Activated T-cell treated with anti-CD3 and anti-CD28 coated beads, Interleukin-2, amount 50 U/mL, for 4 hours (primary cell): ENCODE measurements around the gene B9D2. TPM values are rescaled to one million over a fixed set of nuclear protein-coding genes. Genes with fewer than 3 reads are reported as not detected.

Experiments used
- ATAC-seq, 2 donors: fragments of 200-7000 bp; cut with Tn5 transposase; one replicate each; pipeline ENCODE4 v1.10.0; 2021
- DNase-seq: peaks from one replicate; pipeline ENCODE4 v3.0.0-alpha.2; 2020
- H3K27me3 Mint-ChIP-seq: one replicate; pipeline ENCODE4 v1.8.0; 2021; ENCODE audit warnings: low read depth, mixed read lengths
- H3K36me3 Mint-ChIP-seq: one replicate; pipeline ENCODE4 v1.8.0; 2022; ENCODE audit warnings: mixed read lengths; ENCODE audit not compliant: insufficient read depth
- H3K4me1 Mint-ChIP-seq: one replicate; pipeline ENCODE4 v1.8.0; 2021; ENCODE audit warnings: low read depth, mixed read lengths
- H3K4me3 Mint-ChIP-seq: one replicate; pipeline ENCODE4 v1.8.0; 2021; ENCODE audit warnings: mild to moderate bottlenecking, moderate library complexity, mixed read lengths
- H3K9me3 Mint-ChIP-seq: one replicate; pipeline ENCODE4 v1.8.0; 2021; ENCODE audit warnings: mixed read lengths
- total RNA-seq, 3 donors: library from RNA; stranded (reverse); gene quantifications; one replicate each; pipeline ENCODE4 v1.2.1, GENCODE V29; 2021

The B9D2 gene
- total RNA-seq, 3 donors from 2014 or later = 5.4 to 5.7 (median 5.7) TPM

GRCh38 chr19:41323023-41323422, 40.9 kb downstream of the B9D2 start:
- DNase-seq = no peak
- no peaks in the 10 kb centered on the region for H3K9me3 Mint-ChIP-seq
- peaks cover 35% of the 10 kb centered on the region for H3K4me1 Mint-ChIP-seq
- H3K4me3 Mint-ChIP-seq = no peak overlapping the region
- no peak for ATAC-seq
- no peaks in the 10 kb centered on the region for H3K27me3 Mint-ChIP-seq
- peaks cover 14% of the 10 kb centered on the region for H3K36me3 Mint-ChIP-seq

DNA sequence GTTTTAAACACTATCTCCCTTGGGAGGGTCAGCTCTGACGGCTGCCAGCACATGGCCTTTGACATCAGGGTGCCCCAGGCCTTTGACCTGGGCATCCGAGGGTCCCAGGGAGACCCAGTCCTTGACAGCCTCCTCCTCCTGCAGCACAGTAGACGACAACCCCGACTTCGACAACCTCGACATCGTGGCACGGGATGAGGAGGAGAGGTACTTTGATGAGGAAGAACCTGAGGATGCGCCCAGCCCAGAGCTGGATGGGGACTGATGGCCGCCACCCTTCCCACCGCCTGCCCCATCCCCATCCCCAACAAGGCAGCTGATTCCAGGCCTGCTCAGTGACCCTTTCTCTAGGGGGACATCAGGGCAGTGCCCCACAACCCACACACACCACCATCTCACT, 41.5 kb downstream of the B9D2 start:
- Mint-ChIP-seq H3K4me1 (peaks cover 31% of the 10 kb centered on the region), H3K4me3 (no peak overlapping the region), H3K36me3 (peaks cover 14% of the 10 kb centered on the region), H3K27me3 (no peaks in the 10 kb centered on the region), H3K9me3 (no peaks in the 10 kb centered on the region)
- DNase-seq = no peak
- no peak for ATAC-seq

GRCh38 chr19:41321600-41322270, 42.2 kb downstream of the B9D2 start:
- Mint-ChIP-seq H3K36me3 (peaks cover 19% of the 10 kb centered on the region), H3K4me3 (no peak overlapping the region), H3K4me1 (peaks cover 30% of the 10 kb centered on the region), H3K9me3 (no peaks in the 10 kb centered on the region), H3K27me3 (no peaks in the 10 kb centered on the region)
- no peak for ATAC-seq
- no peak for DNase-seq

GRCh38 chr19:41321204-41321599, 42.7 kb downstream of the B9D2 start:
- Mint-ChIP-seq H3K4me1 (peaks cover 26% of the 10 kb centered on the region), H3K4me3 (no peak overlapping the region)

GRCh38 chr19:41320568-41320967, 43.4 kb downstream of the B9D2 start:
- Mint-ChIP-seq H3K4me1 (peaks cover 26% of the 10 kb centered on the region), H3K4me3 (no peak overlapping the region), H3K27me3 (no peaks in the 10 kb centered on the region), H3K9me3 (no peaks in the 10 kb centered on the region), H3K36me3 (peaks cover 23% of the 10 kb centered on the region)
- no peak for DNase-seq
- no peak for ATAC-seq

More at GRCh38 chr19:41321204-41321599, 42.7 kb downstream of the B9D2 start:
- ATAC-seq = no peak
- Mint-ChIP-seq H3K9me3 (no peaks in the 10 kb centered on the region), H3K27me3 (no peaks in the 10 kb centered on the region), H3K36me3 (peaks cover 22% of the 10 kb centered on the region)
- no peak for DNase-seq

DNA sequence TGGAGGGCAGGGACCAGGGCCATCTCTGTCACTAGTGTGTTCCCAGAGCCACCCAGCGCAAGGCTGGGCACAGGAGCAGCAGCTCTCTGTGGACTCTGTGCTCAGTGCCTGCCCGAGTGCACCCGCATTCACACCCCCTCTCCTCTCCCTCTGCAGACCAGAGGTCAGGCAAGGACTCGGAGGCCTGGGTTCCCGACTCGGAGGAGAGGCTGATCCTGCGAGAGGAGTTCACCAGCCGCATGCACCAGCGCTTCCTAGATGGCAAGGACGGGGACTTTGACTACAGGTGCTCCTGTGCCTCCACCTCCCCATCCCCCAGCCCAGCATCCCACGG, 43.8 kb downstream of the B9D2 start:
- Mint-ChIP-seq H3K36me3 (peaks cover 23% of the 10 kb centered on the region), H3K27me3 (no peaks in the 10 kb centered on the region), H3K9me3 (no peaks in the 10 kb centered on the region), H3K4me3 (no peak overlapping the region), H3K4me1 (peaks cover 24% of the 10 kb centered on the region)
- ATAC-seq (no peak), DNase-seq (no peak)

DNA sequence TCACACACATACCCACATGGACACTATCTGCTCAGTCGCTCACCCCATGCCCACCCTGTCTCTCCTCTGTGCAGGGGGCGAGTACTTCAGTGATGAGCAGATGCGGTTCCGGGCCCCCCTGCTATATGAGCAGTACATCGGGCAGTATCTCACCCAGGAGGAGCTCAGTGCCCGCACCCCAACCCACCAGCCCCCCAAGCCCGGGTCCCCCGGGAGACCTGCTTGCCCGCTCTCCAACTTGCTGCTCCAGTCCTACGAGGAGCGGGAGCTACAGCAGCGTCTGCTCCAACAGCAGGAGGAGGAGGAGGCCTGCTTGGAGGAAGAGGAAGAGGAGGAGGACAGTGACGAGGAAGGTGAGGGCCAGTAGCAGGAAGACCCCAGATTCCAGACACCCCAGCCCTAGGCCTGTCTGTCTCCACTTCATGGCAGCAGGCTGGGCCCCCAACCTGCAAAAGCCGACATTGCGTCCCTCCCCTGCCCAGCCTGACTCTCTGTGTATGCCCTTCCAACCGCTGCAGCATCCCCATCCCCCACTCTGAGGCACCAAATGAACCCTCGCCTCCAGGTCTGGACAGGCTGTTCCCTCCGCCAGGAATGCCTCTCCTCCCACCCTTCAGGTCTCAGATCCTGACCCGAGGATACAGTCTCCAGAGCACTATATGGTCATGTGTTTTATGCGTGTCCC, 44.3 kb downstream of the B9D2 start:
- no peak for ATAC-seq
- H3K9me3 Mint-ChIP-seq = no peaks in the 10 kb centered on the region
- H3K4me3 Mint-ChIP-seq = no peak overlapping the region
- no peaks in the 10 kb centered on the region for H3K27me3 Mint-ChIP-seq
- peaks cover 21% of the 10 kb centered on the region for H3K4me1 Mint-ChIP-seq
- H3K36me3 Mint-ChIP-seq = peaks cover 22% of the 10 kb centered on the region
- DNase-seq = no peak

GRCh38 chr19:41318696-41319499, 45.1 kb downstream of the B9D2 start:
- H3K9me3 Mint-ChIP-seq = no peaks in the 10 kb centered on the region
- H3K4me3 Mint-ChIP-seq = no peak overlapping the region
- no peaks in the 10 kb centered on the region for H3K27me3 Mint-ChIP-seq
- no peak for DNase-seq
- ATAC-seq = no peak
- peaks cover 20% of the 10 kb centered on the region for H3K36me3 Mint-ChIP-seq
- H3K4me1 Mint-ChIP-seq = peaks cover 13% of the 10 kb centered on the region

DNA sequence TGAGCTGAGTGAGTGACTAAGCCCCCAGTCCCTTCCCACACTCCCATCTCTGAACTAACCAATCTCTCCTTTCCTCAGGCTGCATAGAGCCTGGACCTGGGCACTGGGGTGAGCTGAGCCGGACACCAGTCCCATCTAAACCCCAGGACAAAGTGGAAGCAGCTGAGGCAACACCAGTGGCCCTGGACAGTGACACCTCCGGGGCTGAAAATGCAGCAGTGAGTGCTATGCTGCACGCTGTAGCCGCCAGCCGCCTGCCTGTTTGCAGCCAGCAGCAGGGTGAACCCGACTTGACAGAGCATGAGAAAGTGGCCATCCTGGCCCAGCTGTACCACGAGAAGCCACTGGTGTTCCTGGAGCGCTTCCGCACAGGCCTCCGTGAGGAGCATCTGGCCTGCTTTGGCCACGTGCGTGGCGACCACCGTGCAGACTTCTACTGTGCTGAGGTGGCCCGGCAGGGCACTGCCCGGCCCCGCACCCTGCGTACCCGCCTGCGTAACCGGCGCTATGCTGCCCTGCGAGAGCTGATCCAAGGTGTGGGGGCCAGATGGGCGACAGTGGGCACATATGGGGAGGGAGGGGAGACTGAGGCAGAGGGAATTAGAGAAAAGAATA, 47.5 kb downstream of the B9D2 start:
- Mint-ChIP-seq H3K4me1 (peaks cover 27% of the 10 kb centered on the region), H3K9me3 (no peaks in the 10 kb centered on the region), H3K27me3 (no peaks in the 10 kb centered on the region), H3K36me3 (peaks cover 29% of the 10 kb centered on the region), H3K4me3 (no peak overlapping the region)
- no peak for ATAC-seq
- no peak for DNase-seq

GRCh38 chr19:41311613-41312012, 52.3 kb downstream of the B9D2 start:
- H3K9me3 Mint-ChIP-seq = no peaks in the 10 kb centered on the region

DNA sequence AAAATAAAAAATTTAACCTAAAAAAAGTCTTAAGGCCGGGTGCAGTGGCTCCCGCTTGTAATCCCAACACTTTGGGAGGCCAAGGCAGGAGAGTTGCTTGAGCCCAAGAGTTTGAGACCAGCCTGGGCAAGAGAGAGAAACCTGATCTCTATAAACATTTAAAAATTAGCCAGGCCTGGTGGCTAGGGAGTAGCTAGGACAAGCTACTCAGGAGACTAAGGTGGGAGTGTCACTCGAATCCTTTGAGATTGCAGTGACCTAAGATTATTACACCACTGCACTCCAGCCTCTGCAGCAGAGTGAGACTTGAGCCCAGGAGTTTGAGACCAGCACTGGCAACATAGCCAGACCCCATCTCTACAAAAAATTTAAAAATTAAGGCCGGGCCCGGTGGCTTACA, 52.9 kb downstream of the B9D2 start:
- peaks cover 22% of the 10 kb centered on the region for H3K36me3 Mint-ChIP-seq
- H3K4me3 Mint-ChIP-seq = peak overlapping the region; percentile 97
- ATAC-seq = no peak
- DNase-seq = no peak
- peaks cover 63% of the 10 kb centered on the region for H3K4me1 Mint-ChIP-seq
- no peaks in the 10 kb centered on the region for H3K9me3 Mint-ChIP-seq
- H3K27me3 Mint-ChIP-seq = no peaks in the 10 kb centered on the region

More at GRCh38 chr19:41311613-41312012, 52.3 kb downstream of the B9D2 start:
- H3K27me3 Mint-ChIP-seq = no peaks in the 10 kb centered on the region
- peaks cover 26% of the 10 kb centered on the region for H3K36me3 Mint-ChIP-seq
- ATAC-seq (no peak), DNase-seq (no peak)
- peaks cover 60% of the 10 kb centered on the region for H3K4me1 Mint-ChIP-seq
- peak overlapping the region; percentile 97 for H3K4me3 Mint-ChIP-seq

DNA sequence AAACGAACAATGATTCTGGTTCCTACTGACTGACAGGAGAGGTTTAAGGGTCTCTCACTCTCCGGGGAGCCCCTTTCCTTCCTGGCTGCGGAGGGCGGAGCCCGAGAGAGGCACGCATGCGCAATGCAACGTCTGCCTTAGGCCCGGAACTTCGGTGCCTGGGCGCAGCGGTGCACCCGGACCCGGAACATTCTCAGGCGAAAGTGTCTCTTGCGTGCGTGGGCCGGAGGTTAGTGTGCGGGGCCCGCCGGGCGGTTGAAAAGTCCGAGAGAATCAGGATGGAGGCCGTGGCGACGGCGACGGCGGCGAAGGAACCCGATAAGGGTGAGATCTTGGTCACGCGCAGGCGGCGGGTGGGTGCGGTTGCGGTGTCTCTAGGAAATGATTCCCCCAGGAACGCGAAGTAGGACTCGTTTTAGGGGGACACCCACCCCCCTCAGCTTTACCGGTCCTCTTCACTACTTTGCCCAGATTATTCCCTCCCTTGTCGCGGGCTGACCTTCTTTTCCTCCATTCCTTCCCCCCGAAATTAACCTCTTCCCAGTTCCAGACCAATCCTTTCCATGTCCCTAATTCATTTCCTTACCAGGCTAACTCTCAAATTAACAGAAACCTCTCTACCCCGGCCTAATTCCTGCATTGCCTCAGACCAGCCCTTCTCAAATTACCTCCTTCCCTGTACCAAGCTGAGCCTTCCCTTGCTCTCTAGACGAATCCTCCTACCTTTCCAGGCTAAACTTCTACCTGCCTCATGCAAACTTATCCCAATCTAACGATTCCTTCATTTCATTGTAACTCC, 53.7 kb downstream of the B9D2 start, which contains the start of gene CCDC97:
Gene CCDC97 (plus strand): TSS at position 140 of the 799 bp plus-strand sequence. CDS start 139 bp downstream, at position 279.
- H3K4me3 Mint-ChIP-seq = peak within 1 kb of the TSS; percentile 97
- no peaks in the 10 kb centered on the region for H3K27me3 Mint-ChIP-seq
- H3K36me3 Mint-ChIP-seq = peaks cover 23% of the 10 kb centered on the region
- peaks cover 69% of the 10 kb centered on the region for H3K4me1 Mint-ChIP-seq
- DNase-seq = peak; percentile 85
- H3K9me3 Mint-ChIP-seq = no peaks in the 10 kb centered on the region
- peak; percentile 70 to 77 for ATAC-seq

DNA sequence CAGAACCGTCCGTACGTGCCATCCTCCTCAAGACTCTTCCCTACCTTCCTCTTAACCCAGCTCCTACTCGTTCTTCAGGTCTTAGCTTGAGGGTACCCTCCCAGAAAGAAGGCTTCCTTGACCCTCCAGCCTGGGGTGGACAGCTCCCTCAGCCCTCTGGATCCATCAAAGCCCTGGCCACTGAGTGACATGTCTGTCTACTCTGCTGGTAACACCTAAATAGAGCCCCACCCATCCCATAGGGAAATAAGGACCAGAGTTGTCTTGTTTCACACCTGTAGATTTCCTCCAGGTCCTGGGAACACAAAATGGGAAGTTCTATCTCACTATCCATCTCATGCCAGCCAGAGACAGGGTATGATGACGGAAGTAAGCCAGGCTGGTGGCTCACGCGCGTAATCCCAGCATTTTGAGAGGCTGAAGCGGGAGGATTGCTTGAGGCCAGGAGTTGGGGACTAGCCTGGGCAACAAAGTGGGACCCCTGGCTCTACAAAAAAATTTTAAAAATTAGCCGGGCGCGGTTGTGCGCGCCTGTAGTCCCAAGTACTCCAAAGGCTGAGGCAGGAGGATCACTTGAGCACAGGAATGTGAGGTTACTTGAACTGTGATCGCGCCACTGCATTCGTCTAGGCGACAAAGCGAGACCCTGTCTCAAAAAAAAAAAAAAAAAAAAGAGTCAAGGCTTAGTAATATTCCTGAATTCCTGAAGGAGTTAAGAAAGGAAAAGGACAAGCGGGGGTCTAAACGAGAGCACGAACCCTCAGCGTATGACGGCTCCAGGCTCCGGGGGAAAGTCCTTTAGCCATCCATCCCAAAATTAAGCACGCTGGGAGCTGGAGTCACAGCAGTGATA, 54.5 kb downstream of the B9D2 start:
- H3K36me3 Mint-ChIP-seq = peaks cover 32% of the 10 kb centered on the region

More for the DNA sequence above, 54.5 kb downstream of the B9D2 start:
- H3K4me1 Mint-ChIP-seq = peaks cover 77% of the 10 kb centered on the region
- DNase-seq (no peak), ATAC-seq (no peak)
- peak overlapping the region; percentile 97 for H3K4me3 Mint-ChIP-seq
- H3K27me3 Mint-ChIP-seq = no peaks in the 10 kb centered on the region
- H3K9me3 Mint-ChIP-seq = no peaks in the 10 kb centered on the region
